NCI-H2227 (cell line): ENCODE results near the gene UMOD.

Experiments
- DNase-seq: peaks from one replicate; lab custom pipeline; 2025; ENCODE audit not compliant: unreplicated experiment; lab: John Stamatoyannopoulos, UW

The UMOD gene

DNA sequence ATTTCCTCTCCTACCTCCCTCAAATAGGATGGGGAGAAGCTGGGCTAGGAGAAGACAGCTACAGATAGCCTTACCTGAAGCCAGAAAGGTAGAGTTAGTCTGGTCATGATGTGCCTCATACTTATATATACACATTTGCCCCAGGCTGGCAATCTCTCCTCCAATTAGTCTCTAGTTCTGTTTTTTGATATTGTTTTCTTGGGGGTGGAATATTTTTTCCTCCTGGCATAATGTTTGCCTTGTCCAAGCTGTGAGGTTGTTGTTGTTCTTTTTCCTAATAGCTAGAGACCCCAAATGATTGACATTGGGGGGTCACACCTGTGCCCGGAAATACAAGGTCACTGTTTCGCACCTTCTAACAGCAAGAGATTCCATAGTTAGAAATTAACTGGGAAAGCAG, at the start of gene UMOD:
UMOD (minus strand) TSS at position 101 of the 400 bp plus-strand sequence. CDS start 1,978 bp downstream, outside the sequence.
- DNase-seq: no peak

DNA sequence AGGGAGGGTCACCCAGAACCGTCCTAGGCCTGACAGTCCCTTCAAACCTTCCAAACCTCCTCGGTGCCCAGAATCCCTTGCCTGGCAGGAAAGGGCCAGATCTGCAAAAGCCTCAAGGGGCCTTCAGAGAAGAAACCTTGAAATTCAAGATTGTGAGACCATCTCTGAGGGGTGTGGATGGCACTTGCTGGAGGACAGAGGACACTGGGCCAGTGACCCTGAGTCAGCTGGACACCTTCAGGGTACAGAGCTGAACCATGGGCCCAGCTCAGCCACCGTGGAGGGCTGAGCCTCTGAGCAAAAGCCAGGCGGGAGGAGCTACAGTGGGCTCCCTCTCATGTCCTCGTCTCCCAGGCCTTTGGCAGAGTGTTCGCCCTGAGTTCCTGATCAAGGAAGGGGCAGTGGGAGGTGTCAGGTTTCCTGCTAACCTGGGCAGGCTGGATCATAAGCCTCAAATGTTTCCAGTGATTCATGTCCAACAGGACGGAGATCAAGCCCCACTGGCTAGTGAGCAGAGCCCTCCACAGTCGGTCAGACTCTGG, 49.0 kb upstream of the UMOD start:
- no peak for DNase-seq

DNA sequence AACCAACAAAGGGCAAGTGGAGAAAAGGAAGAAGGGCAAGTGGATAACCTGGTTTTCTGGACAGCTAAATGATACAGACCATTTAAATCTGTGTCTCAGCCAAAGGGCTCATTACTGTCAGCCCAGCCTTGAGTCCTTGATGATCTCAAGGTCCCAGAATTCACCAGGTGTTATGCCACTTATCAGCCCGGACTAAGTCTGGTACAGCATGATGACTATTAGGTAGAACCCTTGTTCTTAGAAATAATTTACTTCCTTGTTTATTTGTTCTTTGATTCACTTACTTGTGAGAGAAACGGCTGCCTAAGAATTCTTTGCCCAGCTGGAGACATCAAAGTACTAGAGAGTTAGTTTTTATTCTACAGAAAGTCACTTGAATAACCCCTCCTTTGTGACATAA, 48.6 kb upstream of the UMOD start:
- DNase-seq: no peak

DNA sequence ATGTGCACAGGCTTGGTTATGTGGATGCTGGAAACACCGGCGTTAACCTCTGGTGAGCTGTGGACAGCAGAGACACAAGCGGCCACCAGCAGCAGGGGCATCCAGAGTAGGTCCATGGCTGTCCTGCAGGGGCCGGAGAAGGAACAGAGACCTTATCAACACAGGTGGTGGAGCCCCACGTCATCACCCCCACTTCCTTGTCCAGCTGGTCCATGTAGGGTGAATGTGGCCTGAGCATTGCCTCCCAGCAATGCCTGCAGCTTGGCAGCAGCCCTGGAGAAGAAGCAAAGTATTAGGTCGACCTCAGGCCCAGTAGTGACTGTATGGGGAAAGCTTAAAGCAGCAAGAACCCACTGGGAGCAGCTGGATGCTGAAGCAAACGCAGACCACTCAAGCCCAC, 46.7 kb upstream of the UMOD start:
- DNase-seq: no peak

DNA sequence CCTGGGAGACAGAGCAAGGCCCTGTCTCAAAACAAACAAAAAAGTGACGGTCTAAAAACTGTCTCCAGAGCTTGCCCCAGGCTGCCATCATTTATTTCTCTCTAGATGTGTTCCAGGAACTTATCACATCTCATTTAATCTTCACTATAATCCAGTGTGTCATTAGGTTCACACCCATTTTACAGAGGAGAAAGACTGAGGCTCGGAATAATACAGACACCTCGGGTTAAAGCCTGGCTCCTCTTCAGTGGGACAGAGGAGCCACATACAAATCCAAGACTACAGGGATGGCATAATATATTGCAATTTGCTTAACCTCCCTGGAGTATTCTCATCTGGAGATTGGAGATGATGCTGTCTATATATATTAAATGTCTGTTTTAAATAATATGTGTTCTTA, 46.1 kb upstream of the UMOD start:
- no peak for DNase-seq

DNA sequence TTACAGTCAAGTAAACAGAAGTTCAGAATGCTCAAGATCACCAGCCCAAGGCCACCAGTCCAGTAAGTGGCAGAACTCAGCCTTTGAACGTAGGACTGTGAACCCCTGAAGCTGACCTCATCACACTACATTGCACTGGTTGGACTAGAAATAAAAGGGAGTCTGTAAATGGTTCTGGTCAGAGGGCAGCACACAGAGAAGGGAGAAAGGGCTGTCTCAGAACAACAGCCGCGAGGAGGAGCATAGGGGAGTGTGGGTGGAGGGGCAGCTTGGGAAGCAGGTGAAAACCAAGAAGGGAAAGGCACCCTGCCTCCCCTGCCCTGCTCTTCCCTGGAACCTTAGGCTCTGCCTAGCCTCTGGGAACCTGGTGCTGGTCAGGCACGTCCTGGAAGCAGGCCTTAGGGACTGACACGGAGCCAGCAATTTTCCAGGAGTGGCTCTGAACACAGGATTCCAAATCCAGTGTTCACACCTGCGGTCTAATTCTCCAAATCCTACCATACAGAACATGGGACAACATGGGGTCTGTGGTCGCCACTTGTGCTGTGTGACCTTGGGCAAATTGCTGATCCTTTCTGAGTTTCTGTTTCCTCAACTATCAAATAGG, 45.1 kb upstream of the UMOD start:
- DNase-seq: no peak

DNA sequence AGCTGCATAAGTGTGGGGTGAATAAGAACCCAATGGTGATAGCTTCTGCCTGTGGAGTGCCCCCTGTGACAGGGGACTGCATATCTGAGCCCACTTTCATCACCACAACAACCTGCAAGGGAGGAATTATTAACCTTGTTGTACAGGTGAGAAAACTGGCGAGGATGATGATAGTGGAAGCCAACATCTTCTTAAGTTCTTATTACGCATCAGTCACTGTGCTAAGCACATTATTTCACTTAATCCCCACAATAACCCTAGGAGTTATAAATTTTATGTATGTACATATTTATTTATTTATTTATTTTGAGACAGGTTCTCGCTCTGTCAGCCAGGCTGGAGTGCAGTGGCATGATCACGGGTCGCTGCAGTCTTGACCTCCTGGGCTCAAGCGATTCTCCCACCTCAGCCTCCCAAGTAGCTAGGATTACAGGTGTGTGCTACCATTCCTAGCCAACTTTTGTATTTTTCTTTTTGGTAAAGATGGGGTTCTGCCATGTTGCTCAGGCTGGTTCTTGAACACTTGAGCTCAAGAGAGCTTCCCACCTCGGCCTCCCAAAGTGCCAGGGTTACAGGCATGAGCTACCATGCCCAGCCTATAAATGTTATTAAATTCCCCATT, 44.4 kb upstream of the UMOD start:
- DNase-seq: no peak

DNA sequence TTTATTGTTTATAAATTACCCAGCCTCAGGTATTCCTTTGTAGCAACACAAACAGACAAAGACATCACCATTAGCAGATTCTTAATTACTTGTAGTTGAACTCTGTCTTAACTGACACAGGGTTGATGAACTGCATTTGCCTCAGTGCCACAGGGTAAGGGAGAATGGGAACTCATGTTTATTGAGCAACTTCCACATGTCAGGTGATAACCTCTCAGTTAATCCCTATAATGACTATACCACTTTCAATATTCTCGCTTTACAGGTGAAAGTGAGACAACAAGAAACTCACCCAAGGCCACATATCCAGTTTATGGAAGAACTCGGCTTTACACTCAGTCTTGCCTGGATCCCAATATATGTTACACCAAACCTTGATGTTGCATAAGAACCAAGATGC, 43.4 kb upstream of the UMOD start:
- no peak for DNase-seq

DNA sequence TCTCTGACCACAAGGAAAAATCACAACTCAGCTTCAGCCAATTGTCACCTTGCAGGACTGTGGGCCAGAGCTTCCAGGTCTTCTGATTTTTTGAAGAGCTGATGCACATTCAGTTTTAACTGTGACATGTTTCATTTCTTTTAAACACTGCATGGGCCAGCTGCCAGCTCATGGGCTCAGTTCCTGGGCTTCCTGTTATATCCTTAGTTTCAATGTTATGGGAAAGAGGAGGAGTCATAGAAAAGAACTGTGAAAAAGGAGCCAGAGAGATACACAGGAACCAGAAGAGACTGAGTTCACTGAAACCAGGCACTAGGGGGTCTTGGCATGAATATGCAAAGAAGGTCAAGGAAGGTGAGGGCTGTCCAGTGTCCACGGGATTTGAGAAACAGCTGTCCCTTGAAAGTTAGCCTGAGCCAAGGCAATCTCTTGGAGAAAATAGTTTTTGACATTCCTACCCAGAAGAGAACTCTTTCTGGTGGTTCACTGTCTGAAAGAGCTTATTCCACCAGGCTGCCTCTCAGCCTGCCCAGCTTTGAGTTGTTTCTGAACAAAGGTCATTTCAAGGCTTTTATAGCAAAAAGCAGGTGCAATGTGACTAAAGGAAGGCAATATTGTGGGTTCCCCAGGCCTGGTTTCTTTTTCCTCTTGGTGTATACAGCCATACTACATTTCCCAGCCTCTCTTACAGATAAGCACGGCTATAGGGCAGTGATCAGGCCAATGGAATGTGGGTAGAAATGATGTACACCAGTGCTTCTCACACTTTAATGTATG, 41.5 kb upstream of the UMOD start:
- no peak for DNase-seq

DNA sequence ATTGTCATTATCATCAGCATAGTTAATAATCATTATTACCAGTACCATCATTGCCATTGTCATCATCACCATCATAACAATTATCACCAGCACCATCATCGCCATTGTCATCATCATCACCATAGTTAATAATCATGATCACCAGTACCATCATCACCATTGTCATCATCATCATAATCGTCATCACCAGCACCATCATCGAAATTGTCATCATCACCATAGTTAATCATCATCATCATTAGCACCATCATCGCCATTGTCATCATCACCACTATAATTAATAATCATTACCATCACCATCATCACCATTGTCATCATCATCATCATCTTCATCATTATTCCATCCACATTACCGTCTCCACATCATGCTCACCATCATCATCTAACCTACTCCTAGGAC, 38.5 kb upstream of the UMOD start:
- DNase-seq: no peak

DNA sequence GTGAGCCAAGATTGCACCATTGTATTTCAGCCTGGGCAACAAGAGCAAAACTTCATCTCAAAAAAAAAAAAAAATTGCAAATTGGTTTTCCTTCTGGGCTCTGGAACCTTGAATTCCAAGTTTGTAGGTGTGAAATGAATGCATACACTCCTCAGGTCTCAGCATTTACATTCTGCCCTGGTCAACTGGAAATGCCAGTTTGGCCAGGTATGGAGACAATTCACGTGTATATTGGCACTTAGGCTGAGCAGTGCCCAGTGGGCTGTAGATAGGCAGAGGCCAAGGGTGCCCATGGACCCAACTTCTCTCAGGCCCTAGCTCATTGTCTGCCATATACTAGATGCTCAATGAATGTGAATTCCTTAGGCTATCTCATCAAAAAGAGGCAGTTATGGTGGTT, 36.3 kb upstream of the UMOD start:
- no peak for DNase-seq

DNA sequence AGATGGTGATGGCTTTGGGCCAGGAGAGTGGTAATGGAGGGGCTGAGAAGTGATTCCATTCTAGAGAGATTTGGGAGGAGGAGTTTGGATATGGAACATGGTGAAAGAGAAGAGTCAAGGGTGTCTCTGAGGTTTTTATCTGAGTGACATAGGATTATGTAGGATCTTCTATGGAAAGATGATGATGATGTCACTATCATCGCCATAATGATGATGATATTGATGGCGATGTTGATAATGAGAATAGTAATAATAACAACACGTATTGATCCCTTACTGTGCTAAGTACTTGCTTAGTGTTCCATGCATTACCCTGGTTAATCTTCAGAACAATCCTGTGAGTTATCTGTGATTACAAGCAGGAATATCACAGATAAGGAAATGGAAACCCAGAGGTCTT, 35.5 kb upstream of the UMOD start:
- DNase-seq: no peak

DNA sequence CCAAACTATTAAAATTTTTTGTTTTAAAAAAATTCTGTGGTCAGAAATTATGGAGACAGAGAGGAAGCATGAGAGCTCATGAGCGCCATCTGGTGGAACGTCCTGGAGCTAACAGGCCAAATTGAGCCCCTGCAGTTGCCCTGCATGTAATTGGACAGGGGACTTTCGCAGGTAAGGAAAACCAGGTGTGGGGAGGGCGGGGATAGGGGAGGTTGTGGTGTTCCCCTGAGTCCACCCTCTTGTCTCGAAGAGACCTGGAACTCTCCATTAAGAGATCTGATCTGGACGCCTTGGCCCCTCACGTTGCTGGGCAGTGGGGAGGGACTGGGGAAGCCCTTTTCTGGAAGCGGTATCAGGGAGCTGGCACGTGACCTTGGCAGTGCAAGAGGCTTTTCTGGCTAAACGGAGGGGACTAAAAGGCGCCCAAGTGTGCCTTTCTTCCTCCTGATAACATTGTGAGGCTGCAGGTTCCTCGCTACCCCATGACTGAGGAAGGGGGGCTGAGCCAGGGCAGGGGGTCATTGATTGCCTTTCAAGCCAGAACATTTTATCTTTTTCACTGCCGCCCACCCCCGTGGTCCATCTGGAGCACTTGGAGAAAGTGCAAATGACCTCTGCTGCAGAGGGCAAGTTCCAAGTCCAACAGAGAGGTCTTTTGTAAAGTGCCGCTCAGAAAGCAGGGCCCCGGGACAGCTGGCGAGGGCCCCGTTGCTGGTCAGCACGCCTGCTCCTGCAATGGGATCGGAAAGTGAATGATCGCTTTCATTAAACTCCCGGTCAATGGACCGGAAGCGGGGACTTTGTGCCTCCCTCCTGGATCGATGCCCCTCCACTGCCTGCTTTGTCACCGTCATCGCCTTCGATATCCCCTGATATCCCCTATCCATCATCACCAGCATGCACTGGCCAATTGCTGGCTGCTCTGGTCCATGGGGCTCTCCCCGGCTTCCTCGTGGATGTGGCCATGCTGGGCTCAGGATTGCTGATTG, 33.6 kb upstream of the UMOD start:
- DNase-seq: peak; percentile 69

DNA sequence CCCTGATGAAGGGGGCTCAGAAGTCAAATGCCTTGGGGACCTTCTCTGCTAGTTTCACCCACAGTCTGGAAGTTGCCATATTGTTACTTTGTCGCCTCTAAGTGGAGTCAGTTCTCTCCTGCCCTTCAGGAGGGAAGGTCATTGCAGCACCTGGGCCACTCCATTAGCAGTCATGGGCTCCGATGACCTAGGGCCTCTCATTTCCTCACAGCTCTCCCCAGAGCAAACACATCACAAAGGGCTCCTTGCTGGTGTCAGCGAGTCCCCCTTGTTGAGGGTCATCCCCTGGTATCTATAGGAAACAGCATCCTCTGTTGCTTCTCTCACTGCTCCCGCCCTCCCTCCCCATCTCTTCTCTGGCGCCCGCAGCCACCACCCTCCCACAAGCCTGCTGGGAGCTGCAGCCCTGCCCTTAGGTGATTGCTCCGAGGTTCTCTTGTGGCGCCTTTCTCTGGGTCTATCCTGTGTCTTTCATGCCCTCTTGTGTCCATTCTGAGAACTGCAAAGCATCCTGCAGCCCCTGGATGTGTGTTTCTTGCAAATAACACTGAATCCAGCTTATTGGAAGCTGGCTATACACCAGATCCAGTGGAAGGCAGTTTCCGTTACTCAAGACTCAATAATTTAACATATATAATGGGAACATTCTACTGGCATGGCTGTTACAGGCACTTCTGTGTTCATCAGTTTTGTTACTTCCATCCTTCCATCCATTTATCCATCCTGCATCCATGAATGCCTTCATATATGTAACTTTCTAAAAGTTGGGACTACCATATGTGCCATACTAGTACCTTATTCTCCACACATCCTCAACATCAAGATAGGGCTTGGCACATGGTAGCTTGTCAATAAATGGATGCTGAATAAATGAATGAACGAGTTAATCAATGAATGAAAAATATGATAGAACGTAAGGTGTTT, 30.9 kb upstream of the UMOD start:
- peak; percentile 90 for DNase-seq

DNA sequence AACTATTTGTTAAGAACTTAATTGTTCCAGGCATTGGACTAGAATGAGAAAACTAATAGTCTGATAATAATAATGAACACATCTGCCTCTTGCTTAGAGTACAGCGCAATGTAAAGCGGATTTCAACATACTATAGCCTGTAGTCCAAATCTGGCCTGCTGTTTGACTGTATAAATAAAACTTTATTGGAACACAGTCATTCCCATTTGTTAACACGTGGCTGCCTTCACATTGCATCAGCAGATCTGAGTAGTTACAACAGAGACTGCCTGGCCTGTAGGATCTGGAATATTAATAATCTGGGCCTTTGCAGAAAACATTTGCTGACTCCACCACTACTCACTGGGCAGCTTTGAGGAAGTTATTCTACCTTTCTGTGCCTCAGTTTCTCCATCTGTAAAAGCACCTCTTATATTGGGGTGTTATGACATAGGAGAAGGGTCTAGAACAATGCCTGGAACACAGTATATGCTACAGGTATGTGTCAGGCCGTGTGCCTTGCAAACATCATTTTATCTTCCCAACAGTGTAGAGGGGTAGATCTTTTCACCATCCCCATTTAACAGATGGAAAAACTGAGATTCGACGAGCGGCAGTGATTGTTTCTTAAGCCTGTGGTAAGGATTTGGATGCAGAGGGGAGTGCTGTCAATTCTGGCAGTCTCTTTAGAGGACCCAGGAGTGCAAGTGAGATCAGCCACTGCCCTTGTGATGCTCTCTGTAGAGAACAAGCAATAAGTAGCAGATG, 29.9 kb upstream of the UMOD start:
- DNase-seq: no peak

DNA sequence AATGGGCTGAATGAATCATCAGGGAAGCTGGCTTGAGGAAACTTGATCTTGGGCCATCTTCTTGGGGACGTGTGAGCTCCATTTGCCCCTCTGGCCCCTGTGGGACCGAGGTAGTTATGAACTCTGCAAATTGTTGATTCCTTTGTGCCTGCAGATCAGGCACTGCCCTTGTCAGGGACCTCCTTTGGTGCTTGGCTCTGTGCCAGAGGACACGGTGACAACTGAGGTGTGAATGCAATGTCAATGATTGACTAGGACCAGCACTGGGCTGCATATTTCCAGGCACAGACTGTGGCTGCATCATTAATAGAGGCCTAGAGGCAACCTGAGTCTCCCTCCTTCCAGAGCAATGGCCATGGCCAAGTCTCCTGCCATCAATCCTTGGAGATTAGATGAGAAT, 28.3 kb upstream of the UMOD start:
- no peak for DNase-seq

DNA sequence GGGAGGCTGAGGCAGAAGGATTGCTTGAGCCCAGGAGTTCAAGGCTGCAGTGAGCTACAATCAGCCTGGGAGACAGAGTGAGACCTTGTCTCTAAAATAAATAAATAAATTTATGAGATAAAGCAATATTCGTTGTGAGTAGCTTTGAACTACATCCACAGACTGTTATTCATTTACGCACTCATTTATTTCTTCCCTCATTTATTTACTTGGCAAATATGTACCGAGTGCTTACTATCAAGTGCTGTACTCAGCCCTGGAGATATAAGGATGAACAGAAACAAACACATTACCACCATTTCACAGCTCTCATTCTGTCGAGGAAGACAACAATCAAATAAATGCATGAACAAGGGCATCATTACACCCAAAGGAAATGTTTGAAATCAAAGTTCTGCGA, 24.7 kb upstream of the UMOD start:
- DNase-seq: no peak

DNA sequence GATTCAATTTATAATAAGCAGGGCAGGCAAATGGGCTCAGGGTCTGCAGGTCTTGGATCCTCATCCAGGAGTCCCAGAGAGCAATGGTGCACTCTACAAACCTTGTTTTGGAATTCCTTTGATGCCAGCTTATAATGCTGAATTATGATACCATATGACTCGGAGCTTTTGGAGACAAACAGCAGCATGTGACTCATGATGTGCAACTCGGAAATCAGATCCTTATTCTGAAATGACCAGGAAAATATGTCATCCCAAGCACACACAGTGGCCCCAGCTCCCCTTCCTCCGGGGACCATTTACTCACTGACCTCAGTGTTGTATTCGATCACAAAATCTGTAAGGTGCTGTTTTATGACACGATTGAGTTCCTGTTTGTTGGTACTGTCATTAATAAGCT, 20.2 kb upstream of the UMOD start:
- DNase-seq: no peak

DNA sequence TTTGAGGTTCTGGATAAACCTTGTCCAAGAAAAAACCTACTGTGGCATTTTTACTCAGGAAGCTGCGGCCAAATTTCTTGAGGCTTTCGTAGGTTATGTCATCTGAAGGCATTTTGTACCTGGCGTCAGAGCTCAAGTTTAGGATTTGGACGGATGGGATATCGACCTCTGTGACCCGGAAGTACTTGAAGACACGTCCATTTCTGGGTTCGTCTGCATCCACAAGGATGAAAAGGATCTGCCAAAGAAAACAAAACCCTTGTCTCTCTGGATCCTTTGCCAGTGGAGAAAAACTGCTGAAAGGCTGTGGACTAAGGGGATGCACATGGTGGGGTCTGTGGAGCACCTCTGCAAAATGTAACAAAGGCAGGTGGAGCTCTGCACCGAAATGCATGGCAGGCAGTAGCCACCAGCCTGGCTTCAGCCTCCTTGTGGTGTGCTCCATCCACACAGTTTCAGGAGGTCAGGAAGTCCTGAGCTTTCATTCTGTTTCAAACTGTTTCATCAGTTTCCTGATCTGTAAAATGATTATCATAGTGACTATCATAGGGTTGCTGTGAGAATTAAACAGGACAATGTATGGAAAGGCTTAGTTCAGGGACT, 17.0 kb upstream of the UMOD start:
- no peak for DNase-seq
